Fibroblast of lung (primary cell): Measurements from ENCODE around the gene ABCB11.

Experiments
- CTCF ChIP-seq, 2 donors: IDR thresholded peaks in 1 of 2; conservative IDR thresholded peaks in 1 of 2; 1 replicate in 1 of 2; 2 replicates in 1 of 2; pipeline ENCODE4 v1.5.1; 2011 to 2012; ENCODE audit warnings: low read length in 2 of 2, control low read depth in 1 of 2, inconsistent platforms in 1 of 2, low read depth in 1 of 2, mild to moderate bottlenecking in 1 of 2
- EZH2 ChIP-seq: IDR thresholded peaks from 2 replicates; pipeline ENCODE4 v1.5.1; 2012; ENCODE audit warnings: low read length, control low read depth, mild to moderate bottlenecking; ENCODE audit errors: missing control alignments

DNA sequence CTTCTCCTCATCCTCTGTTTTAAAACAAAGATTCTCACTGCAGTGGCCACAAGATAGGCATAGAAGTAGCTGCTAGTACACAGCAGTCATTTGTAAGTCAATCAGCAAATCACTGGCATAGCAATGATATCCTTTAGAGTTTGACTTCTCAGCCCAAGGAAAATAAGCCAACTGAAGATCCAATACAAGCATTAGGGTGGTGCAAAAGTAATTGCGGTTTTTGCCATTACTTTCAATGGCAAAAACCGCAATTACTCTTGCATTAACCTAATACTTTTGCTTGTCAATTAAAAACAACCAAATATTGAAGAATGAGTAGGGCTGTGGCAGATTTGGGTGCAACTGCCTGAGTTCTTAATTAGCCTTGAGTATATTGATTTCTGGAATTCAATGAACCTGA is 127.2 kb downstream of the ABCB11 start:
- no peak for TF ChIP-seq CTCF (conservative IDR thresholded peaks at IDR 0.05 in 1 of 2, IDR thresholded peaks at IDR 0.05 in 1 of 2; ENCODE audit: low read depth in 1 of 2, low read length in 2 of 2)
- TF ChIP-seq EZH2, result no peak
